Neural progenitor cell (in vitro differentiated cells): ENCODE results near the gene OSBPL1A.

Experiments used
- EZH2 ChIP-seq: fragments of 200-600 bp; sonication (generic); IDR thresholded peaks from 2 replicates; pipeline ENCODE4 v1.6.1; 2017; ENCODE audit warnings: antibody characterized with exemption, mild to moderate bottlenecking, moderate library complexity
- EZH2phosphoT487 ChIP-seq: fragments of 200-600 bp; sonication (generic); IDR thresholded peaks from 2 replicates; pipeline ENCODE4 v1.6.1; 2017; ENCODE audit warnings: antibody characterized with exemption
- TF ChIP-seq, protein P1 (sequence below): fragments of 200-600 bp; sonication (generic); IDR thresholded peaks from 2 replicates; pipeline ENCODE4 v1.5.1; 2017; ENCODE audit warnings: antibody characterized with exemption, mild to moderate bottlenecking

DNA sequence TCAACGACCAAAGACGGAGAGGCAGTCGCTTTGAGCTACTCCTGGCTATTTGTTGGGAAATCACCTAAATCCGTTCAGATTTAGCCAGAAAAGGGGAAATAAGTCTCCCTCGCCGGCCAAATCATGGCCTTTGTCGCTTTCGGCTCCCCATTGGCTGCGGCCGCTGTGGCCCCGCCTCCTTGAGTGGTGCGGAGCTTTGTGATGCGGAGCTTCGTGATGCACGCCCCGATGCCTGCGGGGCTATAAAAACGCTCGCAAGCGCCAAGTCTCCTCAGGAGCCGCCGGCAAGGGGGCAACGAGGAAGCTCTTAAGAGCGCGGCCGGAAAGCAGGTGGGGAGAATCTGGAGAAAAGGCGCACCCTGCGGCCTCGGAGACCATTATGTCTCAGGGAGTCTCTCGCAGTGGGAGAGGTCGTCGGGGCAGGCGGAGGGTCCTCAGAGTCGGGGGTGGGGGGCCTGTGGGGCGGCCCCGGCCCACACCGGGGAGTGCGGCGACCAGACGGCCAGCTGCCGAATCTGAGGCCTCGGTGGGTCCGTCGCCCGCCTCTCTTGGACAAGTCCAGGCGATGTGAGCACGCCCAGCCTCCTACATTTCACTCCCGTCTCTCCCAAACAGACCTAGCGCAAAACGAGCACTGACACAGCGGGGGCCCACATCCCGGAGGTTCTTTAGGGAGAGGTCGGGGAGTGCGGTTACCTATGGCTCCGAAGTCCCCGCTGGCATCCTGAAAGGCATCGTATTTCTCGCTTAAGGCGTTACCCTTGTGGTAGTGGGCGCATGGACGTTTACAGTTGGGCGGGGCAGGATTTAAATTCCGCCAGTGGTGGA is 258.6 kb downstream of the OSBPL1A start, which contains the start of gene CABYR:
- TF ChIP-seq, protein P1, sequence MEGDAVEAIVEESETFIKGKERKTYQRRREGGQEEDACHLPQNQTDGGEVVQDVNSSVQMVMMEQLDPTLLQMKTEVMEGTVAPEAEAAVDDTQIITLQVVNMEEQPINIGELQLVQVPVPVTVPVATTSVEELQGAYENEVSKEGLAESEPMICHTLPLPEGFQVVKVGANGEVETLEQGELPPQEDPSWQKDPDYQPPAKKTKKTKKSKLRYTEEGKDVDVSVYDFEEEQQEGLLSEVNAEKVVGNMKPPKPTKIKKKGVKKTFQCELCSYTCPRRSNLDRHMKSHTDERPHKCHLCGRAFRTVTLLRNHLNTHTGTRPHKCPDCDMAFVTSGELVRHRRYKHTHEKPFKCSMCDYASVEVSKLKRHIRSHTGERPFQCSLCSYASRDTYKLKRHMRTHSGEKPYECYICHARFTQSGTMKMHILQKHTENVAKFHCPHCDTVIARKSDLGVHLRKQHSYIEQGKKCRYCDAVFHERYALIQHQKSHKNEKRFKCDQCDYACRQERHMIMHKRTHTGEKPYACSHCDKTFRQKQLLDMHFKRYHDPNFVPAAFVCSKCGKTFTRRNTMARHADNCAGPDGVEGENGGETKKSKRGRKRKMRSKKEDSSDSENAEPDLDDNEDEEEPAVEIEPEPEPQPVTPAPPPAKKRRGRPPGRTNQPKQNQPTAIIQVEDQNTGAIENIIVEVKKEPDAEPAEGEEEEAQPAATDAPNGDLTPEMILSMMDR = no peak
- TF ChIP-seq EZH2 (no peak), EZH2phosphoT487 (no peak)
